Erythroblast (primary cell): ENCODE data around the gene FDXACB1.

Experiments used
- GATA1 ChIP-seq: IDR thresholded peaks from 2 replicates; pipeline ENCODE4 v1.6.1; 2011; ENCODE audit warnings: low read depth, mild to moderate bottlenecking, control low read depth, low read length, moderate library complexity
- POLR2A ChIP-seq: IDR thresholded peaks from 2 replicates; pipeline ENCODE4 v1.6.1; 2011; ENCODE audit warnings: mild to moderate bottlenecking, low read length

DNA sequence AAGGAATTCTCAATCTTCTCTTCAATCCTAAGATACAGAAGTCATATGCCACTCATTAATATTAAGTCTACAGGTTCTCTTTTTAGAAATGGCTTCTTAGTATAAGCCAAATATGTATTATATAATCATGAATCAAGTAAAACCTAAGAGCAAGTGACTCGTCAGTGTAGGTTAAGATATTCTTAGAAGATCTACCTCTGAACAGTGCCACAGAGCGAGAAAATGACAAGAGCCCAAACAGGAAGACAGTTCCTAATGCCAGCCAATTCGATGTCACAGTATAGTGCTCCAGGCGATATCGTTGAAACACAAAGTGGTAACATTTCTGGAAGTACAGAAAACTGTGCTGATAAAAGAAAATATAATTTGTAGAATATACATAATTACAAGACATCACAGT is 40.9 kb downstream of the FDXACB1 start:
- TF ChIP-seq POLR2A (no peak), GATA1 (no peak)
